Progenitor cell of endocrine pancreas (in vitro differentiated cells): ENCODE data around the gene SHANK2. TPM values are rescaled to one million over a fixed set of nuclear protein-coding genes. Genes with fewer than 3 reads are reported as not detected.
A peak's percentile ranks its signal among the peaks of the same experiment; 100 is the strongest.

Experiments used
- DNase-seq: peaks from one replicate; pipeline ENCODE4 v3.0.0; 2021; ENCODE audit warnings: low spot score; ENCODE audit not compliant: unreplicated experiment
- H3K27ac Mint-ChIP-seq: 2 replicates; pipeline ENCODE4 v1.8.0; 2021; ENCODE audit warnings: mild to moderate bottlenecking, moderate library complexity, mixed read lengths
- H3K27me3 Mint-ChIP-seq: 2 replicates; pipeline ENCODE4 v1.8.0; 2021; ENCODE audit warnings: mixed read lengths
- H3K36me3 Mint-ChIP-seq: 2 replicates; pipeline ENCODE4 v1.8.0; 2022; ENCODE audit warnings: mixed read lengths; ENCODE audit not compliant: insufficient read depth
- H3K4me1 Mint-ChIP-seq: 2 replicates; pipeline ENCODE4 v1.8.0; 2021; ENCODE audit warnings: low read depth, mixed read lengths
- H3K4me3 Mint-ChIP-seq: 2 replicates; pipeline ENCODE4 v1.8.0; 2021; ENCODE audit warnings: low read depth, mild to moderate bottlenecking, moderate library complexity, mixed read lengths
- H3K9me3 Mint-ChIP-seq: 2 replicates; pipeline ENCODE4 v1.8.0; 2021; ENCODE audit warnings: low read depth, mixed read lengths
- total RNA-seq: library from RNA; stranded (reverse); gene quantifications from 2 replicates; pipeline ENCODE4 v1.2.1, GENCODE V29; 2021
- TF ChIP-seq, protein P1 (sequence below): fragments of 200-600 bp; sonication (generic); IDR thresholded peaks from one replicate; pipeline ENCODE4 v1.5.0; 2021; ENCODE audit warnings: antibody characterized with exemption, mild to moderate bottlenecking; ENCODE audit not compliant: unreplicated experiment

Gene SHANK2
- total RNA-seq, 1 donor from 2014 or later: 104 TPM

- Mint-ChIP-seq H3K27ac (no peak overlapping the region), H3K4me3 (no peak overlapping the region), H3K4me1 (no peaks in the 10 kb centered on the region), H3K9me3 (peaks cover 18% of the 10 kb centered on the region), H3K36me3 (peaks cover 39% of the 10 kb centered on the region), H3K27me3 (no peaks in the 10 kb centered on the region)
- TF ChIP-seq, protein P1, sequence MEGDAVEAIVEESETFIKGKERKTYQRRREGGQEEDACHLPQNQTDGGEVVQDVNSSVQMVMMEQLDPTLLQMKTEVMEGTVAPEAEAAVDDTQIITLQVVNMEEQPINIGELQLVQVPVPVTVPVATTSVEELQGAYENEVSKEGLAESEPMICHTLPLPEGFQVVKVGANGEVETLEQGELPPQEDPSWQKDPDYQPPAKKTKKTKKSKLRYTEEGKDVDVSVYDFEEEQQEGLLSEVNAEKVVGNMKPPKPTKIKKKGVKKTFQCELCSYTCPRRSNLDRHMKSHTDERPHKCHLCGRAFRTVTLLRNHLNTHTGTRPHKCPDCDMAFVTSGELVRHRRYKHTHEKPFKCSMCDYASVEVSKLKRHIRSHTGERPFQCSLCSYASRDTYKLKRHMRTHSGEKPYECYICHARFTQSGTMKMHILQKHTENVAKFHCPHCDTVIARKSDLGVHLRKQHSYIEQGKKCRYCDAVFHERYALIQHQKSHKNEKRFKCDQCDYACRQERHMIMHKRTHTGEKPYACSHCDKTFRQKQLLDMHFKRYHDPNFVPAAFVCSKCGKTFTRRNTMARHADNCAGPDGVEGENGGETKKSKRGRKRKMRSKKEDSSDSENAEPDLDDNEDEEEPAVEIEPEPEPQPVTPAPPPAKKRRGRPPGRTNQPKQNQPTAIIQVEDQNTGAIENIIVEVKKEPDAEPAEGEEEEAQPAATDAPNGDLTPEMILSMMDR: no peak
- no peak for DNase-seq
Measured at GRCh38 chr11:71228961-71229360, 23.4 kb downstream of the SHANK2 start.

GRCh38 chr11:71227058-71227659, 25.2 kb downstream of the SHANK2 start:
- H3K4me1 Mint-ChIP-seq: peaks cover under 1% of the 10 kb centered on the region

DNA sequence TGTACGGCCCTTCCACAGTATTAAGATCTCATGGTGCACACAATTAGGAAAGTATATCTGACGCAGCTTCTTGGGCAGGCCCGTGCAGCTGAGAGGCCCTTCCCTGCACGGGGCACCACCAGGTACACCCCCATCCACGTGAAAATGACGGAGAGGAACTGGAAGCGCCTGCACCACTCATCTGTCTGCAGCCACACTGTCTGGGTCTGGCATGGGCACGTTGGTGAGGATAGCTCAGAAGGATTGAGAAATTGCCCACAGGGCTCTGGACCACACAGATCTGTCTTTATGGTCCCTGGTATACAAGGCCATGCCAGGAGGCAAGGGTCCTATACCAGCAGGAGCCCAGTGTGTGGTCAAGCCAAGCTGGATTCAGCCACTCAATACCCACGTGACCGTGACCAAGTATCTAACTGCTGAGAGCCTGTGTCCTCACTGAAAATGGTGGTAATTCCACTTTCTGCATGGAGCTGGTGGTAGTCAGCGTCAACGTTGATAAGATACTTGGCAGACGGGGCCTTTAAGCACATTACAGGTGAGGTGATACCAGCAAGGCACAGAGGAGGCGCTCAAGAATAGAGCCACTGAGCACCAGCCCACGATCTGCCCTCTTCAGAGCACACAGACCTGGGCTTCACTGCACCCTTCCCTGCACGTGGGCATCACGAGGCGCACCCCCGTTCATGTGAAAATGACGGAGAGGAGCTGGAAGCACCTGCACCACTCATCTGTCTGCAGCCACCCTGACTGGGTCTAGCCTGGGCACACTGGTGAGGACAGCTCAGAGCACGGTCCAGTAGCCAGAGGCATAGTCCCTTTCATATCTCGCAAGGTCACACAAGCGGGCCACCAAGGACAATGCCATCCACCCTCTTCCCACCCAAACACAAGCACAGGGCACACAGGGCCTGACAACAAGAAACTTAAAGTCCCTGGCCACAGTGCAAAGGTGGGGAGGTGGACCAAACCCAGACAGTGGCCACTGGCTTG, 28.4 kb downstream of the SHANK2 start:
- no peaks in the 10 kb centered on the region for H3K27me3 Mint-ChIP-seq
- TF ChIP-seq, protein P1: no peak
- H3K27ac Mint-ChIP-seq: no peak overlapping the region

More at GRCh38 chr11:71227058-71227659, 25.2 kb downstream of the SHANK2 start:
- peaks cover 38% of the 10 kb centered on the region for H3K36me3 Mint-ChIP-seq
- H3K27me3 Mint-ChIP-seq: no peaks in the 10 kb centered on the region
- DNase-seq: no peak
- peaks cover 18% of the 10 kb centered on the region for H3K9me3 Mint-ChIP-seq
- TF ChIP-seq, protein P1: no peak
- H3K27ac Mint-ChIP-seq: no peak overlapping the region
- H3K4me3 Mint-ChIP-seq: no peak overlapping the region

DNA sequence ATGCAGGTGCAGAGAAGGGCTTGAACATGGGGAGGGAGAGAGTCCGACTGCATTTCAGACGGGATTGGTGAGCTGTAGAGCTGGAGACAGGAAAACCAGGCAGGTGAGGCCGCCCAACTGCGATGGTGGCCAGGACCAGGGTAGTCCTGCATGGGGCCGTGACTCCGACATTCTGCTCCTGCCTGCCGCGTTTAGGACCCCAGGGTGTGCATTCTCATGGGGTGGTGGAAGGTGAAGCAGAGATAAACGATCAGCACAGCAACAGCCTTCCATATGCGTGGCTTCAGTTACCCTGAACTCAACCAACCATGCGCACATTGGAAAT, 29.3 kb downstream of the SHANK2 start:
- Mint-ChIP-seq H3K27me3 (no peaks in the 10 kb centered on the region), H3K36me3 (peaks cover 37% of the 10 kb centered on the region), H3K4me3 (no peak overlapping the region), H3K4me1 (peaks cover 2% of the 10 kb centered on the region), H3K27ac (no peak overlapping the region), H3K9me3 (peaks cover 20% of the 10 kb centered on the region)
- DNase-seq: no peak
- TF ChIP-seq, protein P1: no peak

More for the DNA sequence above, 28.4 kb downstream of the SHANK2 start:
- H3K4me1 Mint-ChIP-seq: peaks cover 2% of the 10 kb centered on the region
- peaks cover 22% of the 10 kb centered on the region for H3K9me3 Mint-ChIP-seq
- H3K36me3 Mint-ChIP-seq: peaks cover 37% of the 10 kb centered on the region
- DNase-seq: no peak
- H3K4me3 Mint-ChIP-seq: no peak overlapping the region

DNA sequence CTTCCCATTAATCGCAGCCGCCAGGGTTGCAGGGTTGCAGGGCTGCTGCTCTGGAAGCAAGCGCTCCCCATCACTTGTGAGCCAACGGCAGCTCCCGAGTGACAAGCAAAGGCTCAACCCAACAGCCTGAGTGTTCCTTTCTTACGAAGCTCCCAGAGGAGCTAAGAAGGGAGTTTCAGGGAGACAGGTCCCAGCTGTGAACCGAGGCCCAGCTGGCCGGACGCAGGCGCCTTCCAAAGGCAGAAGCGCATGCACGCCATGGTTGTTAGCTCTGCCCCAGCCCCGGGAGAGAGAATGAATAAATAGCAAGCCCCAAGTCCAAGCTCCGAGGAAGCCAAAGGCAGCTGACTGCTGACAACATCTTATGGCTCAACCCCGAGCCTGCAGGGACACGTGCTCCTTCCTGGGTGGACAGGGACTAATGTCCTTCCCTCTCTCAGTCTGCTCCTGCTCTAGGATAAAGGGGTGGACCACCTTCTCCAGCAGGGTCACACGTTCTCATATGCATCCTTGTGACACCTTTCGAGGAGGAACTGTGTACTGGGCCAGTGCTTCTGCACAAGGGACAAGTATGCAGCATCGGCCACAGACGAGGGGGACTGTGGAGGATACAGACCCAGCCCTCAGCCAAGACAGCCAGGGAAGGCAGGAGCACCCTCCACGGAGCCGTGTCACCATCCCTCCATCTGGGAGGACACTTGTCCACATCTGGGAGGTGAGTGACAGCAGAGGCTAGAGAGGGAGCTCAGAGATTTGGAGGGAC, 29.9 kb downstream of the SHANK2 start:
- no peak overlapping the region for H3K4me3 Mint-ChIP-seq
- peaks cover 15% of the 10 kb centered on the region for H3K9me3 Mint-ChIP-seq
- TF ChIP-seq, protein P1: no peak
- H3K27ac Mint-ChIP-seq: peak overlapping the region; percentile 51
- H3K36me3 Mint-ChIP-seq: peaks cover 32% of the 10 kb centered on the region
- no peak for DNase-seq
- H3K27me3 Mint-ChIP-seq: no peaks in the 10 kb centered on the region
- H3K4me1 Mint-ChIP-seq: peaks cover 2% of the 10 kb centered on the region
